ENCODE results near the gene H2AZ2.

H2AZ2 gene

DNA sequence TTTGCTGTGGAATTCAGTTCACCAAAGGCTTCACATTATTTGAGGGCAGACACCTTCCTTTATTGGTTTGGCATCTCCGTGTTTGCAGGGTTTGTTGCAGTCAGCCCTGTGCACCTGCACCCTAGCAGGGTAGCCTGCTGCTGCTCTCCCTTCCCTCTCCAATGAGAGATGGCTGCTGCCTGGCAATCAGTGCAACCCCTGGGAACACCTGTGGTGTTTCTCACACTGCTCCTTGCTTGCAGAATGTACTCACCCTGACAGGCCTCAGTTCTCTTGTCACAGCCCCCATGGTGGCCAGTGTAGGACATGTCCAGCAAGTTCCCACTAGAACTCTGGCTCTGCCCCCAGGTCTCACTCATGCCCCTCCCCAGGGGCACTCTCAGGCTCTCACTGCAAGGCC lies 63.5 kb downstream of the H2AZ2 start:
- no peak for DNase-seq (ENCODE audit: low read depth in 2 of 2)

- no peak for DNase-seq (ENCODE audit: low read depth in 2 of 2)
These were observed 64.5 kb downstream of the H2AZ2 start for GRCh38 chr7:44783407-44783806.

- no peak for DNase-seq (ENCODE audit: low read depth in 2 of 2)
These were observed 65.4 kb downstream of the H2AZ2 start for GRCh38 chr7:44782460-44782859.
